ENCODE results near the gene HSPA1L. TPM values are rescaled to one million over a fixed set of nuclear protein-coding genes. Genes with fewer than 3 reads are reported as not detected.

Gene HSPA1L
- total and polyA plus RNA-seq, 2 donors (not counting 1 experiment from before 2014, with no cell fraction given): 0.81 to 2.0 TPM

- no peak overlapping the region for H3K27ac Mint-ChIP-seq
- intact Hi-C loops (cut with micrococcal nuclease): loop anchor here (2.0 to 10.0 kb wide), 3 partner anchors 17 to 143 kb away; partner anchors contain the start of genes DXO, HSPA1A and HSPA1L
- peaks cover 31 to 57% of the 10 kb centered on the region in 2 donors for H3K4me1 ChIP-seq (ENCODE audit: control insufficient read depth in 2 of 2, insufficient read depth in 2 of 2, low read length in 2 of 2)
- WGBS (ENCODE audit: insufficient coverage): 88% methylated on average over 6 of the region's 15 CpGs
- H3K4me3 ChIP-seq (ENCODE audit: control extremely low read depth in 1 of 5, extremely low read depth in 1 of 5, insufficient read depth in 1 of 5, low read depth in 2 of 5, low read length in 4 of 5): no peak overlapping the region
- no peak overlapping the region for H3K9ac ChIP-seq (ENCODE audit: low read length)
- H4K20me1 ChIP-seq (ENCODE audit: control insufficient read depth, insufficient read depth, low read length, poor library complexity, severe bottlenecking): peaks cover 5% of the 10 kb centered on the region
- H3K27me3 ChIP-seq (replicated peaks in 1 of 4; ENCODE audit: control extremely low read depth in 1 of 4, control insufficient read depth in 3 of 4, insufficient read depth in 4 of 4, low read length in 3 of 4): no peaks in the 10 kb centered on the region
- peak overlapping the region; percentile 96 for H3K4me2 ChIP-seq (replicated peaks; ENCODE audit: low read depth, low read length, poor library complexity, severe bottlenecking)
- no peak overlapping the region for H3K27ac ChIP-seq (ENCODE audit: low read length in 2 of 2)
- peaks cover 43% of the 10 kb centered on the region for H3K4me1 Mint-ChIP-seq
- TF ChIP-seq, protein P1, sequence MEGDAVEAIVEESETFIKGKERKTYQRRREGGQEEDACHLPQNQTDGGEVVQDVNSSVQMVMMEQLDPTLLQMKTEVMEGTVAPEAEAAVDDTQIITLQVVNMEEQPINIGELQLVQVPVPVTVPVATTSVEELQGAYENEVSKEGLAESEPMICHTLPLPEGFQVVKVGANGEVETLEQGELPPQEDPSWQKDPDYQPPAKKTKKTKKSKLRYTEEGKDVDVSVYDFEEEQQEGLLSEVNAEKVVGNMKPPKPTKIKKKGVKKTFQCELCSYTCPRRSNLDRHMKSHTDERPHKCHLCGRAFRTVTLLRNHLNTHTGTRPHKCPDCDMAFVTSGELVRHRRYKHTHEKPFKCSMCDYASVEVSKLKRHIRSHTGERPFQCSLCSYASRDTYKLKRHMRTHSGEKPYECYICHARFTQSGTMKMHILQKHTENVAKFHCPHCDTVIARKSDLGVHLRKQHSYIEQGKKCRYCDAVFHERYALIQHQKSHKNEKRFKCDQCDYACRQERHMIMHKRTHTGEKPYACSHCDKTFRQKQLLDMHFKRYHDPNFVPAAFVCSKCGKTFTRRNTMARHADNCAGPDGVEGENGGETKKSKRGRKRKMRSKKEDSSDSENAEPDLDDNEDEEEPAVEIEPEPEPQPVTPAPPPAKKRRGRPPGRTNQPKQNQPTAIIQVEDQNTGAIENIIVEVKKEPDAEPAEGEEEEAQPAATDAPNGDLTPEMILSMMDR (IDR thresholded peaks at IDR 0.05): no peak
- no peak for TF ChIP-seq EZH2 (IDR thresholded peaks at IDR 0.05; ENCODE audit: borderline replicate concordance, insufficient read depth, low read depth, low read length, poor library complexity, severe bottlenecking)
- CTCF ChIA-PET: interaction anchor here (0.8 to 4.7 kb wide), 24 partner anchors 14 to 490 kb away, joined by 3 to 75 read pairs (median 9); partner anchors contain the start of genes ABHD16A, ATP6V1G2, CLIC1 and DDAH2
- H3K4me3 Mint-ChIP-seq: peak overlapping the region; percentile 96
- DNase-seq (no peak), ATAC-seq (ENCODE audit: low read depth) (no peak)
- no peak overlapping the region for H2AFZ ChIP-seq (ENCODE audit: insufficient read depth, low read depth, low read length, poor library complexity, severe bottlenecking)
- POLR2A ChIA-PET: interaction anchor here (0.6 to 4.9 kb wide), 10 partner anchors 17 to 239 kb away, joined by 3 to 37 read pairs (median 6); partner anchors contain the start of genes CSNK2B, DDAH2, HSPA1A and HSPA1L
- no peaks in the 10 kb centered on the region for H3K9me3 ChIP-seq (ENCODE audit: control extremely low read depth in 1 of 3, control insufficient read depth in 2 of 3, insufficient read depth in 1 of 3, low read length in 2 of 3)
- H3K79me2 ChIP-seq (ENCODE audit: control insufficient read depth, insufficient read depth, low read length): peaks cover 36% of the 10 kb centered on the region
- H3K36me3 ChIP-seq (replicated peaks in 1 of 2; ENCODE audit: control extremely low read depth in 1 of 2, control insufficient read depth in 1 of 2, extremely low read depth in 1 of 2, insufficient read depth in 2 of 2, low read length in 1 of 2): no peaks in the 10 kb centered on the region
- no peaks in the 10 kb centered on the region for H3K27me3 Mint-ChIP-seq
- no peaks in the 10 kb centered on the region for H3K9me3 Mint-ChIP-seq (ENCODE audit: insufficient read depth)
Observed at GRCh38 chr6:31831350-31832215, 16.5 kb upstream of the HSPA1L start.
